Smooth muscle cell of trachea (primary cell): ENCODE data around the gene ZNF493. TPM values are rescaled to one million over a fixed set of nuclear protein-coding genes. Genes with fewer than 3 reads are reported as not detected.

Source experiments
- total RNA-seq: library from RNA; depleted of rRNA; stranded (reverse); fragments of >200 nt; gene quantifications from 2 replicates; pipeline ENCODE4 v1.2.1, GENCODE V29; 2014

The ZNF493 gene
- total RNA-seq, result 28.1 and 28.5 TPM in 2 replicates

GRCh38 chr19:21396893-21397572 lies at the start of gene ZNF493:
Gene ZNF493 (plus strand): TSS chr19:21397133. CDS start chr19:21397238, 105 bp downstream.

GRCh38 chr19:21358768-21359451 lies 38.0 kb upstream of the ZNF493 start, which contains the start of gene ZNF738:
Gene ZNF738 (plus strand): TSS chr19:21359000. CDS start chr19:21359141, 141 bp downstream.

Other genes with a start within 250 kb of the ZNF493 start
- gene ZNF708, start 67.7 kb upstream of the ZNF493 start, total RNA-seq, result 3.6 and 8.3 TPM in 2 replicates
- gene ZNF738, start 38.1 kb upstream of the ZNF493 start, total RNA-seq, result 1.7 and 6.0 TPM in 2 replicates
- 9.6 and 9.9 TPM in 2 replicates for gene ZNF429, start 108.5 kb downstream of the ZNF493 start, total RNA-seq